GM19372 (cell line): Measurements from ENCODE around the gene ZBTB25.
"Not testable (repeated sequence)": the region's sequence is repeated elsewhere in the genome, so short reads cannot be mapped to it uniquely, and the experiment has no call there.

Experiments used
- ATAC-seq: cut with Tn5 transposase; IDR thresholded peaks from one replicate; pipeline ENCODE4 v1.9.1; 2021; ENCODE audit warnings: mild to moderate bottlenecking, low read depth, moderate library complexity; ENCODE audit not compliant: unreplicated experiment

Gene ZBTB25

DNA sequence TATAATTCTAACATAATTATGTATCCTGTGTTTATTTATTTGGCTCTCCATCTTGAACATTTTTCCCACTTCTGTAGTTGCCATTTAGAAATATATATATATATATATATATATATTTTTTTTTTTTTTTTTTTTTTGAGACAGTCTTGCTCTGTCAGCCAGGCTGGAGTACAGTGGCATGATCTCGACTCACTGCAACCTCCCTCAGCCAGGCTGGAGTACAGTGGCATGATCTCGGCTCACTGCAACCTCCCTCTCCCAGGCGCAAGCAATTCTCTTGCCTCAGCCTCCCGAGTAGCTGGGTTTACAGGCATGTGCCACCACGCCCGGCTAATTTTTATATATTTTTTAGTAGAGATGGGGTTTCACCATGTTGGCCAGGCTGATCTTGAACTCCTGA, 14.0 kb upstream of the ZBTB25 start:
- not testable (repeated sequence) for ATAC-seq

DNA sequence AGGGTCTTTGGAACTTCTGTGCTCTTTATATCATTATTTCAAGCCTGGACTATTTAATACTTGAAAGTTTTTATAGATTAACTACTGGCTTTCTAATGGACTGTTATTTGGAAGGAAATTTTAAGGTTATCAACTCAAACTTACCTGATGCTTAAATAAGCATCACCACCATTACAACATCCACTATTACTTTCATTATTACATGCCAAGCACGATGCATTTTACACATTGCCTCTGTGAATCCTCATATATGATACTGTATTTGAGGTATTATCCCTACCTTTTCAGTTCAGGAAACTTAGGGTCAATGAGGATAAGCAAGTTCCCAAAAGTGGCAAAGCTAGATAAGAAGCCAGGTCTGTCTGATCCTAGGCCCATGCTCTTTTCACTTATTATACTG, 13.3 kb upstream of the ZBTB25 start:
- ATAC-seq = no peak

DNA sequence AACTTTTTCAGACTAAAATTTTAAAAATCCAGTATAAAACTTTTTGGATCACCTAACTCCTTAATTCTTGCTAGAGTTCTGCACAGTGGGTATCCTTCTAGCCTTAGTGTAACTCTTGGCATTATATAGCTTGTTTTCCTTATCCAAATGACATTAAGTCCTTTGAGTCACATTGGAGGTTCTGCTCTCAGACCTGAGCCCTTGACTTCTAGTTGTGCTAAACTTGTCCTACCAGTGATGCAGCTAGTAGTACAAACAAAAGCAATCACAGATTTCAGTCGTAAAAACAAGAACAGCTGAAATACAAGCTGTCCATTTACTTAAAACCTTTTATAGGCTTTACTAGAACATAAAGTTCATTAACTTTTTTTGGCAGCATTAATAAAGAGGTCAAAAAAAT, 11.4 kb upstream of the ZBTB25 start:
- no peak for ATAC-seq

DNA sequence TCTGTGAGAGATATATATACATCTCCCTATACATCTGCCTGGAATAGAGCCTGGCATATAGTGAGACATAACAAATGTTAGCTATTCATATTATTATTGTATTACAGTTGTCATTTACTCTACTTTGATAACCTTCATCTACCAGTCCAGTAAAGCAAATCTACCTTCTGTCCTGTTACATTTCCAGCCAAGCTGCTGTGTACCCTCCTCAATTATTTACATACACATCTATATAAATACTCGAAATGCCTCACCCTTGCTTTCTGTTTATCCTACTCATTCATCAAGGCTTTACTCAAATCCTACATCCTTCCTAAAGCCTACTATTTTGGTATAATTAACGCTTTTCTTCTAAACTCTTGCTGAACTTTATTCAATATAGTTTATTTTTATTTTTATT, 9.6 kb upstream of the ZBTB25 start:
- no peak for ATAC-seq

DNA sequence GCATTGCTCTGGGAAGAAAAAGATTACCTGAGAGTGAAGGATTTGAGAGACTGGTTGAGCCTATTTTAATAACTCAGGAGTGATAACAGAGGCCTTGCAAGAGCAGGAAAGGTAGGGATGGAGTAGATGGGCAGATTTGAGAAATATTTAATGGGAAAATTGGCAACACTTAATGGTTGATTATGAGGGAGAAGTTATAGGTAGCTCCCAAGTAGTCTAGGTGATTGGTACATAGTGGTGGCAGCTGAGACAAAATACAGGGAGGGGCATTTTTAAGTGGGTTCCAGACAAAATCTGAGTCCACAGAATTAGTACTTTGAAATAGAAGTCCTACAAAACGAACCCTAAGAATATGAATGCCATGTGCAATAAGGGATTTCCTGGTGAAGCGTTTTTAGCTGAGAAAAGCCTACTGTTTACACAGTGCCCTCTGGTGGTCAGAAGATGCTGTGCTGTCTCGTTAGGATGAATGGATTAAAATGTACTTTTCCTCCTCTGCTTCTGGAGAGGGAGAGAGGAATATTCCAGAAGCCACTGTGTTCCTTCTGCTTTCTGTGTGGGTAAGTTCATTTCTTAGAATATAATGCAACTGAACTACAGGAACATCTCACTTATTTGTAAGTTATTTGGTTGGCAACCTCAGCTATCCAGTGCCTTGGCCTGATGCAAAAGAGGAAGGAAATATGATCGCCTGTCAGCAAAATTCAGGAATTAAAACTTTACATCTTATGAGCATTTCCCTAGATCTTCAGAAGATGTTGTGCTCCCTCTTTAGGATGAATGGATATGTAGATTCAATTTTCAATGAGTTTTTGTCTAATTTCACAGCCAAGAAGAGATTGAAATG, 7.4 kb upstream of the ZBTB25 start:
- no peak for ATAC-seq

DNA sequence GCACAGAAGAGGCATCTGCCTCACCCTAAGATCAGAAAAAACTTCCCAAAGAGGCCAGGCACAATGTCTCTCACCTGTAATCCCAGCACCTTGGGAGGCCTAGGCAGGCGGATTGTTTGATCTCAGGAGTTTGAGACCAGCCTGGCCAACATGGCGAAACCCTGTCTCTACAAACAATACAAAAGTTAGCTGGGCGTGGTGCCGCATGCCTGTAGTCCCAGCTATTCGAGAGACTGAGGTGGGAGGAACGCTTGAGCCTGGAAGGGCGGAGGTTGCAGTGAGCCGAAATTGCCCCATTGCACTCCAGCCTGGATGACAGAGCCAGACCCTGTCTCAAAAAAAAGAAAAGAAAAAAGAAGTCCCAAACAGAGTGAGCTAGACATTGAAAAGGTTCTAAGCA, 5.4 kb upstream of the ZBTB25 start:
- no peak for ATAC-seq

DNA sequence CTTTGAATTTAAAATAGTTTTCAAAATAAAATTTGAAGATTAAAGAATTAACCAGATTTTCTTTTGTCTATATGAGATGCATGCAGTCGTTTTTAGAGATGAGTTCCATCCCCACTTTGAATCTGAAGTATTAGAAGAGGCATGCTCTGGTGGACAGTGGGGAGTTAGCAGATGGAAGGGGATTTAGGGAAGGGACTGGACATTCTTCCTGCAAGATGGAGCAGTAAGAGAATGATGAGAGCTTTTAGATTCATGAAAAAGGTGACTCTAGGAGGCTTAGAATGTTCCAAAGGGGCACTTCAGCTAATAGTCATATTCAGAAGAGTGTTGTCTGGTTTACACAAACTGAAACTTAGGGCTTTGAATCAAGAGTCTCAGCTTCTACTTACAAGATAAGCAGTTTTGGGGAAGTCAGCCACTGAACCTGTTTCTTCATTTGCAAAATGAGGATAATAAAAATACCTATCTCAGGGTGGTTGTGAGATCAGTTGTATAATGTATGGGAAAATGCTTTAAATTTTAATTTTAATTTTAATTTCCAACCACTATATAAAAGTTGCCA, 4.7 kb upstream of the ZBTB25 start:
- ATAC-seq = no peak

DNA sequence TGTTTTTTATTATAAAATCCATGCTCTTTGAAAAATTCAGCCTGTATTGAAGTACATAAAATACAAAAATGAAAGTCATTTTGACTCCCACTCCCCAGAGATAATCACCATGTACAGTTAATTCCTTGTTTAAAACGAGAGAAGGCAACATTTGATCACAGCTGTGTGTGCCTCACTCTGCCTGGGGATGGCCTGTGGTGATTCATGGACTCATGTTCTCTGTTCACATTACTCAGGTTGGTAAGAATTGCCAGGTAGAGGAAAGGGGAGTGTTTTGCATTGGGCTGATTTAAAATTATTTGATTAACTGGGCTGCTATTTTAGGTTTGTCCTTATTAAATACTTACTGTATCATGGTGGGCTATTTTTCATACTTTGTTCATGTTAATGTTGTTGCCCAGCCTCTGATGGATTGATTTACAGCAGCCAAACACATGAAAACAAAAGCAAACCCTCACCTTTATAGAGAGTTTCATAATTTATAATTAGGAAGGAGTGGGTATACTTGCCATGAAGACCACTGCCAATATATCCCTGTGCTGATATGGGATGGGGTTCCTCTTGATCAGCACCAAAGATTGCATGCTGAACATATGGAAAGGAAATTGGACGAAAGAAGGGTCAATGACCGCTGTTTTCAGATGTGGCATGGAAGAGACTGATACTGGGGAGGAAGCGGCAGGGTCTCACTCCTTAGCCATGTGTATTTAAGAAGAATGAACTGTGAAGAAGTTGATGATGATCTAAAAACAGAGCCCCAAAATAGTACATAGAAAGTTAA, 3.9 kb upstream of the ZBTB25 start:
- no peak for ATAC-seq

DNA sequence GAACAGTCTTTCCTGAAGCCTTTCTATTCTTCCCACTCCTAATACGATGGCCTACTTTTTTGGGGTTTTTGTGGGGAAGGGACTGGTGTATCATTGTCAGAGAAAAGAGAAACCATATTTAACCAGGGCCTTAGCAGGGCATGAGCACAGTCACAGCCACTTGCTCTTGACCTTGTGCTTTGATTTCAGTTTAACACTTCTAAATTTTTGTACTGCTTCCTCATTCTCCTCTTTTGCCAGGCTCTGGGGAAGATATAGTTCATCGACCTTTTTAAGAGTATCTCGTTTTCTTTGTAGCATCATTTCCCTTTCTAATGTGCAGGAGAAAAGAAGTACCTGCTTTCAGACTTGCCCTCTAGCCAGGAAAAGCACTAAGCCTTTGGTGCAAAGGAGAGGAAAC, 3.1 kb upstream of the ZBTB25 start:
- no peak for ATAC-seq

DNA sequence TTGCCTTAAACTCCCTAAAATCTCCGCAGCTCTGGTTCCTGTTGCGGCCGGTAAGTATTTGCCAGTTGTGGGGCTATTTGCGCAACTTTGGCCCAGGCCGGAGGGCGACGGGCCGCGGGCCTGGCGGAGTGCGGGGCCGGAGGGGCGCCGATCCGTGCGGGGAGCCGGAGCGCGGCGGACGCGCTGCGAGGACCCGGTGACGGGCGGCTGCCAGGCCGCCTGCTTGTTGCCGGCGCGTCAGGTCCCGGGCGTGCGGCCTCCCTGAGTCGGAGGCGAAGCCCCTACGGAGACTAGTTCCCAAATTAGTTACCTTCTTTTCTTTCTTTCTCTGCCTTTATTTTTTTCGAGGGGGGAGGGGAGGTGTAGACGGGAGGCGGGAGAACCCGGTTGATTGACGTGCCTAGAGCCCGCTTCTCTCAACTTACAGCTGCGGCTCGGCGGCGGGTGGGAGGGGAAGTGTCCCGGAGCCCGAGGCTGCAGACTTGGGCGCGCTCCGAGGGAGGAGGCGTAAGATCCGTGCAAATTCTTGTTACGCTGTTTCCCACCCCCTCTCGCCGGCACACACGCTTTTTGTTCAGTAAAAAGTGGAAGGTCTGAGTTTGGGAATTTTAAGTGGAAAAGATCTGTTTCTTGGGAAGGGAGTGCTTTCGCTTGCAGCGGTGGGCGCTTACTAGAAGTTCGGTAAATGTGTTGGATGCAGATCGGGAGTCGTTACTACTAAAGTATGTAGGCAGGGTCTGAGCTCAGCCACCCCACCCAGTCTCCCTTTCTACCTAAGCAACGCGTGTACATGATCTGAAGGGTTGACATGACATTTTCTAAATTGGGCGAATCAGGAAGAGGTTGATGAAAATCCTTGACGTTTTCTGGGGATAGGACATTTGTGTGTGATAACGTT, 1.5 kb upstream of the ZBTB25 start:
- no peak for ATAC-seq

DNA sequence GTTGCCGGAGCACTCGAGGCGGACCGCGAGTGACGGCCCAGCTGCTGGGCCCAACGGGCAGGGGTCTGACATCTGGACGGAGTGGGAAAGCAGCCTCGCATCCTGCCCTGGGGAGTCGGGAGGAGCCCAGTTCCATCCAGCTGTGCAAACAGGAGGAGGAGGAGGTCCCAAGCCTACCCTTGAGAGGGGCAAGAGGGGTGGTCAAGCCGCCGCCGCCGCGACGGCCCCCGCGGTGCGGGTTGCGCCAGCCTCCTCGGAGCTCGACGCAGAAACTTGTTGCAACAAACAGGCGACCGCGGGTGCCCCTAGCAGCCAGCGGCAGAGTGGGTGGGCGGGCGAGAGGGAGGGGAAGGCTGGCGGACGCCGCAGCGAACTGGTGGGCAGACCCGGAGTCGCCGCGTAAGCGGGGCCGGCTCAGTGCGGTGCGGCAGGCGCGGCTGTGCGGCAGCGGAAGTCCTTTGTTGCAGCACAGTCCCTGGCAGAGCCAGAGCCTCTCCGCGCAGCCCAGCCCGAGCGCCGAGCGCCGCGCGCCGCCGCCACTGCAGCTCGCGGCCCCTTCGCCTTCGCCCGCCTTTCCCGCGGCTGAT, 765 bp upstream of the ZBTB25 start, which contains the start of gene ZBTB1:
TSS of gene ZBTB1 (plus strand) at position 461 of the 587 bp plus-strand sequence. CDS start 16,735 bp downstream, outside the sequence.
- peak; percentile 16 for ATAC-seq

DNA sequence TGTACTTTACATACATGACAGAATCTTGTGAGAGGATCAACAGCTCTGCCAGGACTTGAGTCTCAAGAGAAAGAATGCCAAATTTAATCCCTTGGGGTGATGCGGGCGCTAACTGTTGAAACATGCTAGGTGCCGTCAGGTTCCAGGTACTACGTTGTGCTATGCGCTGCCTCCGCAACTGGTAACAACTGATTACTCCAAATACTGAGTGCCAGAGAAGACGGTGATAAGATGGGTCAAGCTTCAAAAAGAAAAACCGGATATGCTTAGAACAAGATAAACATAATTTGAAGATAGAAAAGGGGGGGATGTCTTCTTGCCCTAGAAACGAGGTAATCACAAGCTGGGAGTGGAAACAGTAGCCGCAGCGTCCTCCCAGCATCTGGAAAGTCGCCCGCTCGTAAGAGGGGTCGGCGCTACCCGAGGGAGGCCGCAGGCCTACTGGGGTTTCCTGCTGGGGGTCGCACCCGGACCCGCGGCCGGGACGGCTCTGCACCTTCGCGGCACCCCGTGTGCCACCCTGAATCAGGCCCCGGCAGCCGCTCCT, 678 bp downstream of the ZBTB25 start:
- no peak for ATAC-seq

DNA sequence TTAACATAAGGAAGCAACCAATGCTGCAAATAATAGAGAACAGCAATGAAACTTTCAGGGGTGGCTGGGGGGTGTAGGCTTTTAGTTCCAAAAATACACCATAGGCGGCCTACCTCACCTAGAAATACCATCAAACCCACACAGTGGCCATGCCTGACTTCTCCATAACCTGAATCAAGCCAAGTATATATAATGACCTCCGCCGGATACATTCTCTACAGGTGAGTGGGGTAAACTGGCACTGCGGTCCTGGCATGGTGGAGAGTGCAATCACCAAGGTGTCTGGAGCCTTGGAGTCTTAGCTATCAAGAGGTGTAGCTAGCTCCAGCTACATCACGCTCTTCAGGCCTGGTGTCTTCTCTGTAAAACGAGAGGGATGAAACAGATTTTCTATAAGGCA, 1.2 kb downstream of the ZBTB25 start:
- ATAC-seq = no peak

DNA sequence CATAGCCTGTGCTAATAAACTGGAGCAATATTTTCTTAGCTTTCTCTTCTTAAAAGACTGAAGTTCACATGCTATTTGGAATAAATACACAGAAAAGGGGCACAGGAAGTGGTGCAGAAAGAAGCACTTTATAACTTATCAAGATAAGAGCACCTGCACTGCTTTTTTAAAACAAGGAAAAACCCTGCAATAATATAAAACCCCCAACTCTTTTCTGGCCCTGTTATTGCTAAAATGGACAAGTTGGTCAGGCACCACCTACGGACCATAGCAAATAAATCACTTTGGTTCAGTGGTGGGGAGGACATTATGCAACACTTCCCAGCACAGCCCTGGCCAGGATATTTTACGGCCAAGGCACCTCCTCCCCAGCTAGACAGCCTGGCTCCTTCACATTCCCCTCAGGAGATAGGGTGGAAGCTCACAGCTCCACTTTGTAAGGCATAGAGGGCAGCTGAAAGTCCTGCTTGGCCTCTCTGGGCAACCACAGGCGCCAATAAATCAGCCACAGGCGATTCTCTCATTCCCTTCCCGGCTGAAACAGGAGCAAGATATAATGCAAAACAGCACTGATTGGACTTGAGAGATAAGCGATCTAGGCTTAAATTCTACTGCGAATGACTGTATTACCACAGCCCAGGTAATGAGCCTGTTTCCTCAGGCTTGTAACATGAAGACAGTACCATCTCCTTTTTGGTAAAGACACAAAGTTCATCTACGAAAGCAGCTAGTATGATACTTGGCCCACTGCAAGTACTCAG, 2.0 kb downstream of the ZBTB25 start:
- ATAC-seq = no peak

DNA sequence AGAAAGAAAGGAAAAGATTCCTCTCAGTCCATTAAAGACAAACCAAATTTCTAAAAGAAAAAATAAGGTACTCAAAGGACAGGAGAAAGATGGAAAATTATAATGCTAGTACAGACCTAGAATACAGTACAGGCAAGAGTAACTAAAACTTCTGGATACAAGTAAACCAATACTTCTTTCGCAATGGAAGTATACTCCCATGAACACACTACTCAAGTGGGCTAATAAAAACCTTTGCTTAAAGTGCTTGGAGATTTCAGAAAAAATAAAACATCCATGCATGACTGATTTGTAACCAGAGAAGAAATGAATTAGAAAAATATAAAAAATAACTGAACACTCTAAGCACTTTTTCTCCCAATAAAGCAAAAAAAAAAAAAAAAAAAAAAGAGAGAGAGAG, 3.5 kb downstream of the ZBTB25 start:
- no peak for ATAC-seq

DNA sequence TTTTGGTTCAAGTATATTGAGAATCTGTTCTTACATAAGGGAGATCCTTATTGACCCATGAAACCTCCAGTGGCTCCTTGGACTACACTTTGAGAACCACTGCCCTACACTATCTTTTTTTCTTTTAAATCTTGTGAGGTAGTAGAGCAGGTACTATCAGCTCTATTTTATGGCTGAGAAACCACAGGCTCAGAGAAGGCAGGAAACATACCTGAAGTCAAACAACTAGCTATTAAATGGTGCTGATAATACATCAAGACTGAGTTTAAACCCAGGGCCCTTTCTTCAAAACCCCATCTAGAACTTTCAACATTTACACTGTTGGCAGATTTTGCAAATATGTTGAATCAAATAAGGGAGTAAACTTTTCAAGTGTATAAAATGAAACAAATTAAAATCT, 6.9 kb downstream of the ZBTB25 start:
- no peak for ATAC-seq

DNA sequence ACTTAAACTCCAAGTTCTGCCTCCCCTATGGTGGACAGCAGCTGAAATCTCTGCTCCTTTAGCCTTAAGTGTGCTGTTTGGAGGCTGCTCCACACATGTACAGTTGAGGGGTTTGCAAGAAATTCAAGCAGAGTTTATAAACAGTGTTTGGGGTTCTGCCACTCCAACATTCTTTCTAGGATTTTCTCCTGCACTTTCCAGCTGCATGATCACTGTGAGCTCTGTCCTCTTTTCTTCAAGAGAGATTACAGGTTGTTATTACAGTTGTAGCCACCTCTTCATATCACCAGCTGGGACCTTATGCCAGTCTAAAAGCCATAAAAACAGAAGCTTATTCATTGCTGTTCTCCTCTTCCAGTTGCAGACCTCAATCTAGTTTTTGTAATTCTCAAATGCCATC, 8.4 kb downstream of the ZBTB25 start:
- no peak for ATAC-seq

DNA sequence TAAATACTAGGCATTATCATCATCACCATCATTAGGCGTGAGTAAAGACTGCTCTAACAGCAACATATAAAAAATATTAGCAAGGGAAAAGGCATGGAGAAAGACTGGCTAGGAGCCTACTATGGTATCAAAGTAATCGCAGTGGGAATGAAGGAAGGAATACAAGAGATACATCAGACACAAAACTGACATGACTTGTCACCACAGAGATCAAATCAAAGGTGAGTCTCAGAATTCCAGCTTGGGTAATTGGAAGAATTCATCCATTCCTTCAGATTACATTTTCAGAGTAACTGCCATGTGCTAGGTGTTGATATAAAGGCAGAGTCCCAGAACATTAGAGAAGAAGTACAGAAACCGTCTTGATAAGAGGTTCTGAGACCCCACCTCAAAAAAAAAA, 10.2 kb downstream of the ZBTB25 start:
- no peak for ATAC-seq

DNA sequence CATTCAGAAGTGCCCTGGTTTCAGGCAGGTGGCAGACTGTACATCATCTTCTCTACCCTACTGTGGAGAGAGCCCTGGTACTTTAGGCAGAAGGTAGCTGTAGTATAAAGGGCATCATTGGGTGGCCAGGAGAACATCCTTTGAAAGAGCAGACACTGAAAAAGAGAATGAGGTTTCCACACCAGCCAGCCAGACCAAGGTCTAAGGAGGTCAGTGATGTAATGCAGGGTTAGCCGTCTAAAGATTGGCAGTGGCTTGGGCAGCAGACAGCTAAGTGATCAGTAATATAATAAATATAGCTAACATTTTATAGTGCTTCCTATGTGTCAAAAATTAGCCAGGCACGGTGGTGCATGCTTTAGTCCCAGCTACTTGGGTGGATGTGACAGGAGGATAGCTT, 12.0 kb downstream of the ZBTB25 start:
- no peak for ATAC-seq
